ENCODE data around the gene TBC1D4. TPM values are rescaled to one million over a fixed set of nuclear protein-coding genes. Genes with fewer than 3 reads are reported as not detected.
"Not testable (repeated sequence)": the region's sequence is repeated elsewhere in the genome, so short reads cannot be mapped to it uniquely, and the experiment has no call there.

Gene TBC1D4
- total and polyA plus RNA-seq, 2 experiments from 2014 or later = 18.7 to 38.2 TPM

DNA sequence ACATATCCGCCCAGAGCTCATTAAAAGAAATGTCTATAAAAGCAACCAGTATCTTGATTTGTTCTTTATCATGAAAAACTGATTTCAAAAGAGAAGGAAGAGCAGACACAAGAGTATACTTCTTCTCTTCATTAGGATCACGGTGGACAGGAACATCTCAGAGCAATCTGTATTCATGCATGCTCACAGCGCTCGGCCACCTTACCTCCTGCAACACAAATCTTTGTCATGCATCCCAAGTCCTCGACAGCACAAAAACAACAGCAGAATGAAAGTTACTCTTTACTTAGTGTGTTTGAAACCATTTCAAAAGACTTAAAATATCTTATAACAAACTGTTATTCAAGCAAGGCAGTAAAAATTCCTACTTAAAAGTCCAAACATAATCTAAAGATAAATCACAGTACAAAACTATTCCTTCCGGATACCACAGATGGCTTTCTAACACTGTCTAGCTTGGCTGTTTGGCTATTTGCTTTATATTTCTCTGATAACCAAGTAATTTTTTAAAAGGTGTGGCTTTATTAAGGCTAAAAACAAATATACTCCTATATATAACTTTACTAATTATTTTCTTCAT, 174.5 kb downstream of the TBC1D4 start:
- Mint-ChIP-seq H3K27me3 (ENCODE audit: insufficient read depth, low read depth, poor library complexity) (no peaks in the 10 kb centered on the region), H3K27ac (no peak overlapping the region), H3K4me3 (no peak overlapping the region), H3K9me3 (no peaks in the 10 kb centered on the region), H3K4me1 (peaks cover 9% of the 10 kb centered on the region; the same call in 2 of the 3 replicates), H3K36me3 (ENCODE audit: low read depth) (peaks cover 11% of the 10 kb centered on the region; the same call in 2 of the 3 replicates)
- Histone ChIP-seq H3K36me3 (ENCODE audit: insufficient read depth) (no peaks in the 10 kb centered on the region), H2AFZ (no peak overlapping the region), H3K4me2 (no peak overlapping the region), H3K27ac (ENCODE audit: low read depth) (no peak overlapping the region), H3K27me3 (ENCODE audit: insufficient read depth) (no peaks in the 10 kb centered on the region), H4K20me1 (replicated peaks; ENCODE audit: insufficient read depth) (no peaks in the 10 kb centered on the region), H3K4me1 (ENCODE audit: insufficient read depth) (no peaks in the 10 kb centered on the region; the same call in 1 of the 2 replicates), H3K79me2 (replicated peaks; ENCODE audit: insufficient read depth) (no peaks in the 10 kb centered on the region), H3K4me3 (no peak overlapping the region), H3K9me2 (ENCODE audit: insufficient read depth) (no peaks in the 10 kb centered on the region), H3F3A (replicated peaks; ENCODE audit: low read depth) (no peaks in the 10 kb centered on the region)
- DNase-seq (ENCODE audit: low spot score) = peak; percentile 32
- TF ChIP-seq REST (IDR thresholded peaks at IDR 0.05; ENCODE audit: unreplicated experiment) = no peak
- TF ChIP-seq, protein P1, sequence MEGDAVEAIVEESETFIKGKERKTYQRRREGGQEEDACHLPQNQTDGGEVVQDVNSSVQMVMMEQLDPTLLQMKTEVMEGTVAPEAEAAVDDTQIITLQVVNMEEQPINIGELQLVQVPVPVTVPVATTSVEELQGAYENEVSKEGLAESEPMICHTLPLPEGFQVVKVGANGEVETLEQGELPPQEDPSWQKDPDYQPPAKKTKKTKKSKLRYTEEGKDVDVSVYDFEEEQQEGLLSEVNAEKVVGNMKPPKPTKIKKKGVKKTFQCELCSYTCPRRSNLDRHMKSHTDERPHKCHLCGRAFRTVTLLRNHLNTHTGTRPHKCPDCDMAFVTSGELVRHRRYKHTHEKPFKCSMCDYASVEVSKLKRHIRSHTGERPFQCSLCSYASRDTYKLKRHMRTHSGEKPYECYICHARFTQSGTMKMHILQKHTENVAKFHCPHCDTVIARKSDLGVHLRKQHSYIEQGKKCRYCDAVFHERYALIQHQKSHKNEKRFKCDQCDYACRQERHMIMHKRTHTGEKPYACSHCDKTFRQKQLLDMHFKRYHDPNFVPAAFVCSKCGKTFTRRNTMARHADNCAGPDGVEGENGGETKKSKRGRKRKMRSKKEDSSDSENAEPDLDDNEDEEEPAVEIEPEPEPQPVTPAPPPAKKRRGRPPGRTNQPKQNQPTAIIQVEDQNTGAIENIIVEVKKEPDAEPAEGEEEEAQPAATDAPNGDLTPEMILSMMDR (conservative IDR thresholded peaks at IDR 0.05; ENCODE audit: low read depth in 2 of 2) = no peak
- no peak for TF ChIP-seq EZH2 (IDR thresholded peaks at IDR 0.05; ENCODE audit: low read depth, unreplicated experiment)
- no peak for TF ChIP-seq ZNF331 (CRISPR knock-in tag; IDR thresholded peaks at IDR 0.05; ENCODE audit: low read depth)
- TF ChIP-seq NANOG (IDR thresholded peaks at IDR 0.05; ENCODE audit: borderline replicate concordance) = no peak
- peak; percentile 53 for ATAC-seq

DNA sequence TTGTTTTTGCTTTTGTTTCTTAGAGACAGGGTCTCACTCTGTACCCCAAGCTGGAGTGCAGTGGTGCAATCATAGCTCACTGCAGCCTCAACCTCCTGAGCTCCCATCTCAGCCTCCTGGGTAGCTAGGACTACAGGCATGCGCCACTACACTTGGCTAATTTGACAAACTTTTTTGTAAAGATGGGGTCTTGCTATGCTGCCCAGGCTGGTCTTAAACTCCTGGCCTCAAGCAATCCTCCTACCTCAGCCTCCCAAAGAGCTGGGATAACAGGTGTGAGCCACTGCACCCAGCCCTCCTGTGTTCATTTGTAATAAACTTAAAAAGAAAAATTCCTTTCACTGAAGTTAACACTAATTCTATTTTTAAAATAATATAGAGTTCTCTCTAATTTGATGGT, 175.0 kb downstream of the TBC1D4 start:
- not testable (repeated sequence) for H3K27ac Mint-ChIP-seq; DNase-seq (ENCODE audit: low spot score); H3K27me3 ChIP-seq (ENCODE audit: insufficient read depth); H3K27ac ChIP-seq (ENCODE audit: low read depth); H3K79me2 ChIP-seq (replicated peaks; ENCODE audit: insufficient read depth); H3K36me3 ChIP-seq (ENCODE audit: insufficient read depth); H3K9me3 Mint-ChIP-seq; H3F3A ChIP-seq (replicated peaks; ENCODE audit: low read depth); H3K27me3 Mint-ChIP-seq (ENCODE audit: insufficient read depth, low read depth, poor library complexity); H3K4me2 ChIP-seq; ATAC-seq; H3K9me2 ChIP-seq (ENCODE audit: insufficient read depth); H3K4me3 Mint-ChIP-seq; H3K4me1 ChIP-seq (ENCODE audit: insufficient read depth); H3K4me3 ChIP-seq; H3K4me1 Mint-ChIP-seq; H4K20me1 ChIP-seq (replicated peaks; ENCODE audit: insufficient read depth); H2AFZ ChIP-seq
- peaks cover 11% of the 10 kb centered on the region; the same call in 2 of the 3 replicates for H3K36me3 Mint-ChIP-seq (ENCODE audit: low read depth)
